GM21737 (cell line): ENCODE data around the gene NXN.
"Not testable (repeated sequence)": the region's sequence is repeated elsewhere in the genome, so short reads cannot be mapped to it uniquely, and the experiment has no call there.

ENCODE experiments used
- ATAC-seq: cut with Tn5 transposase; IDR thresholded peaks from one replicate; pipeline ENCODE4 v1.9.1; 2021; ENCODE audit warnings: mild to moderate bottlenecking, moderate library complexity; ENCODE audit not compliant: unreplicated experiment

The NXN gene

DNA sequence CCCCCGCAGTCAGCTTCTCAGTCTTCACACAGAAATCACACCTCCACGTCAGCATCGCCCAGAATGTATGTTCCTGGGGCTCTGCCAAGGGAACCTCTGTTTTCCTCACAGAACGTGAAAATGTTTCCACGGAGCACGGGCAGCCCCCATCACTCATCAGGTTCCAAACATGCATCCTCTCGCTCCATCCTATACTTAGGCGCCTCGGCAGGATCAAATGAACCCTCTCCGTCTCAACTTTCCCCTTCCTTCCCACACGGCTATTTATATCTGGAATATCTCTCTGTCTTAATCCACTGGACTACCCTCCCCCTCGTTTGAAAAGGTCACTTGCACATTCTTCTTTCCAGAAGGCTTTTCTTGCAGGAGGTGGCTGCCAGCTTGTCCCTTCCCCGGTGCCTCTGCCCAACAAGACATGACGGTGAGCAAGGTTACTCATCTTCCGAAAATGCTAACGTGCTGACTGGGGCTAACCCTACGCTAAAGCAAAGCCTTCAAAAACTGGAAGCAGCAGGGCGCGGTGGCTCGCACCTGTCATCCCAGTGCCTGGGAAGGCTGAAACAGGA lies 21.6 kb downstream of the NXN start:
- no peak for ATAC-seq

DNA sequence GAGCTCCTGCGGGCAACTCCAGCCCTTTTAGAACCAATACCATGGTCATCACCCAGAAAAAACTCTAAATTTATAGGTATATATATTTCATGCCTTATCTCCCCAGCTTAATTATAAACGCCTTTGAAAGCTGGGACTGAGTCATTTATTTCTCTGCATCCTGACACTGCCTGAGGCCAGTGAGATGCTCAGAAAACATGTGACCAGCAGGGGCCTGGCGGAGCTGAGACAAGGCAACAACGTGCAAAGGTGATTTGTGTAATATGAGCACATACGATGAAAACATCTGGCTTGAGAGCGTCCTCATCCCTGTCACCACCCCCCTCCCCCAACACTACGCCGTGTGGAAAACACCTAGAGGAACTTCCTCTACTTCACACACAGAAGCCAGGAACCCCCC lies 22.7 kb downstream of the NXN start:
- ATAC-seq: no peak

DNA sequence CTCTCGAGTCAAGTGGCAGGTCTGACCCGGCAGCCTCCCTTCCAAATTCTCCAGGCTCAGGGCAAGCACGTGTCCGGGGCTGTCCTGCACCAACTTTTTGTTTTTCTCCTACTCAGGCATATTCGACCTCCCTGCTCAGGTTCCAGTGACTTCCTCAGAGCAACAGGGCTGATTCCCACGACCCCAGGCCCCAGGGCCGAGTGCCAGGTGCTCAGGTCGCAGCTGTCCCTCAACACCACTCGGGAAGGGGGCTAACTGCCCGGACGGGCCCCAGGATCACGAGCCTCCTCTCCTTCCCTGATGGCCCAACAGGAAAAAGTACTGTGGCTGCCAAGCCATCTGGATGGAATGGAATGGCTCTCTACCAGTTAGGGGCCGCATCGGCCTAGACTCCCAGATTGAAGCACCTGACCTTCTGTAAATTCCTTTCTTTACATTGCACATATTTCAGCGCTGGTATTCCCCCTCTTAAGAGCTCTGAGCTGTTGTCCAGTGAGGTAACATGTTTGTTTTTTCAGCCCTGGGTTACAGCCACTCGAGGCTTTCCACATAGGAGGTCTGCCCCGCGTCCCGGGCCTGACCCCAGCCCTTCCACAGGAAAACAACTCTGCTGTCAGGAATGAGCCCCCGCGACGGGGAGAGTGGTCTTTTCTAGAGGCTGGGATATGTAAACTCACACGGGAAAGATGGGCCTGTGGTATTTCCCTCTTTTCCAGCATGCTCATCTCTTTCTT lies 25.0 kb downstream of the NXN start:
- no peak for ATAC-seq

DNA sequence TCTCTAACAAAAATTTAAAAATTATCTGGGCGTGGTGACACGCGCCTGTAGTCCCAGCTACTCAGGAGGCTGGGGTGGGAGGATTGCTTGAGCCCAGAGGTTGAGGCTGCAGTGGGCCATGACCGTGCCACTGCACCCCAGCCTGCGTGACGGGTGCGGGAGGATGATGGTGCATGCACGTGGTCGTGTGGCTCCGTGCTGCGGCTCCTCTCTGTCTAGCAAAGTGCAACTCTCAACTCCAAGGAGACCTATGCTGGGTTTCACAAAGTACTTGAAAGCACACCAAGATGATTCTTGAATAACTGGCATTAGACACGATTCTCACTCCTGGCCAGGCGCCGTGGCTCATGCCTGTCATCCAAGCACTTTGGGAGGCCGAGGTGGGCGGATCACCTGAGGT lies 25.8 kb downstream of the NXN start:
- no peak for ATAC-seq

DNA sequence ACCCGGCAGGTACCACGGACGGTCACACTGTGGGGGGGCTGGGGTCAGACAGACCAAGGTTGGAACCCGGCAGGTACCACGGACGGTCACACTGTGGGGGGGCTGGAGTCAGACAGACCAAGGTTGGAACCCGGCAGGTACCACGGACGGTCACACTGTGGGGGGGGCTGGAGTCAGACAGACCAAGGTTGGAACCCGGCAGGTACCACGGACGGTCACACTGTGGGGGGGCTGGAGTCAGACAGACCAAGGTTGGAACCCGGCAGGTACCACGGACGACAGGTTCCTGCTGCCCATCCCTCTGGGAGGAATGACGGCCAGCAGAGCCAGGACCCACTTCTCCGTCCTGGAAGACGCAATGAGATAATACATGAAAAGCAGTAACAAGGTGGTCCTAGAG lies 27.0 kb downstream of the NXN start:
- ATAC-seq: not testable (repeated sequence)

DNA sequence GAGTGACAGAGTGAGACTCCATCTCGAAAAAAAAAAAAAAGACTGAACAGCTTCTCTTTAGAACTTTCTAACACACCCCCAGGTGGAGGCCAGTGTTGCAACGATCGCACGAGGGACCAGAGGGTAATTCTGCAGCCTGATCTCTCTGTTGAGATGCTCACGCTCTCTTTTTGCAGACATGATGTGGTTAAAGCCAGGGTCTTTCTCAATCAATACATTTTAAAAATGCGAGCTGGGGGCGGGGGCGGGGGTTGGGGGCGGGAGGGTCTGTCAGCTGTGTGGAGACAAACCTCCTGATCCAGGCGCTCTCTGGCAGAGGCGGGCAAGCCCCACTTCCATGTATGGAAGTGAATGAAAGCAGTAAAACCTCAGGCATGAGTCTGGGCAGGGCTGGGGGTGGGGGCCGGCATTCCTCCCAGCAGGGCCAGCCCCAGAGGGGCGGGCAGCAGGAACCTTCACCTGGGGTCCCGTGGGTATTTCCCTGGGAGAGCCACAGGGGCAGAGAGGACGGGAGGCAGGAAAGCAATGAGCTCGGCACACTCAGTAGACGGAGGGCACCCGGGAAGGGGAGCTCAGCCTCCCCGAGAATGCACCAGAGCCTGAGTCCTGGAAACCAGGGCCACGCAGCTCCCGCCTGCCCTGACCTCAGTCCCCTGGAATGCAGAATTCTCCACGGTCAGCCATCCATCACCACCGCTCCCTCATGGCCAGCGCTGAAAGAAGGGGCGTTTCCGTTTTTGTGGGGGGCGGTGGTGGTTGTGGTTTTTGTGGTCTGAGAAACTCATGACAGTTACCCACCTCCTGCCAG lies 28.0 kb downstream of the NXN start:
- ATAC-seq: no peak

DNA sequence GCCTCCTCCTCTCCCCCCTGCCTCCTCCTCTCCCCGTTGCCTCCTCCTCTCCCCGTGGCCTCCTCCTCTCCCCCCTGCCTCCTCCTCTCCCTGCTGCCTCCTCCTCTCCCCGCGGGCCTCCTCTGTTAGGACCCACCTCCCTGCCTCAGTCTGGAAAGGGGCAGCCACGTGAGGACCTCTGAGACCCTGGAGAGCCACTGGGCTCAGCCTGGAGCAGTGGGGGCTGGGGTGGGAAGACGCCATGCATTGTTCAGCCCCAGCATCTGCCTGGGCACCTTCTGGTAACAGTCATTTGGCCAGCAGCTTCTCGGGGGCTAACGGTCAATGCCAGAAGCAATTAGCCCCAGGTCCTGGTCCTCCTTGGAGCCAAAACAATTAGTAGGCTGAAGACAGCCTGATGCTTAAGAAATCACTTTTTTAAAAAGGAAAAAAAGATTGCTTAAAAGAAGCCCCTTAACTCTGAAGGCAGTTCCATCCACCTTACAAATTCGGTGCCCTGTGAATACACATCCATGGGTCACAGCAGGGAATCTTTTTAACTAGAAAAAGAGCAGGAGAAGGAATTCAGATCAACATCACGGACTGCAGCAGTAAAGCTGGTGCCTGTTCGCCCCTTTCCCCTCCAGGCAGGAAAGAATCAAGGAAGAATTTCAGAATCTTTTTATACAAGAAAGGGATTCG lies 29.8 kb downstream of the NXN start:
- no peak for ATAC-seq

DNA sequence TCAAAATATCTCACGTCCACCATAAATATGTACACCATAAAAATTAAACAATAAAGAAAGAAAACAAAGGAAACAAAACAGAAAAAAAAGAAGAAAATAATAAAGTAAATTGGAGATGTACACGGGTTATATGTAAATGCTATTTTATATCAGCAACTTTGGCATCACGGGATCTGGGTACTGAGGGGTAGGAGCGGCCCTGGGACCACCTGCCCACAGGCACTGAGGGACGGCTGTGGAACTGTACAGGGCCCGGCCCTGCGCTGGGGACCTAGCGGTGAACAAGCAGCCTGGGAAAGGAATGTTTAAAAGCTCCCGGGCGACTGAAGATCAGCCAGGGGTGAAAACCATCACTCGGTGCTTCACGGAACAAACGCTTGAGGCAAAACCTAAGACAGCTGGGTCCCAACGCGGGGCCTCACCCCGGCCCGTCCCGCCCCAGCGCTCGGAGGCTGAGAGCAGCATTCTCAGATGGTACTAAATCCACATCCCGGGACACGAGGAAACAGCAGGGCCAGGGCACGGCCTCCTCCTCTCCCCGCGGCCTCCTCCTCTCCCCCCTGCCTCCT lies 31.2 kb downstream of the NXN start:
- ATAC-seq: no peak

DNA sequence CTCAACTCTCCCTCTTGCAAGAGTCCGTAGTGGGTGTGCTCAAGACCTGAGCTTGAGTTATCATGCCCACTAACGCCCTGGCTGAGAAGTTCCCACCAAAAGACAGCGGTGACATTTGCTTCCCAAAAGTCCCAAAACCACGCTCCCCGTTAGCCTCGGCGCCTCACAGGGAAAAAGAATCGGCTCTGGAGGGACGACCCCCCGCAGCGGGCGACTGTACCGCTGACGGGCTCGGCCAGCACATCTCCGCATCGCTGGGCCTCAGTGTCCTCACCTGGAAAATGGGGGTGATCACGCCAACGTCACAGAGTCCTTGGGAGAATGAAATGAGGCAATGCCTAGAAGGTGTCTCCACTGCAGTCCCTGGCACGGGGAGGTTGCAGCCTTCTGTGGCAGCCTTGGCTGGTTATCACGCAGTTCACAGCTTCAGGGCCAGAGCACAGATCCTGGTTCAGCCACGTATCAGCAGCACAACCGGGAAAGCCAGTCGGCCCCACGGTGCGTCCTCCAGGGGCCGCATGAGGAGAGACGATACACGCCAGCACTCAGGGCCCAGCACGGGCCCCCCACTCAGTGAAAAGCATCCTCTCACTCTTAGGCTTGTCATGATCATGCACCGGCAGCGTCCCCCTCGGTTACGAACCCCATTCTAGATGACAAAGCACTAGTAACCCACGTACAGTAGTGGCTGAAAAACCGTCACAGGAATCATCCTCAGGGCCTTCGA lies 32.9 kb downstream of the NXN start:
- no peak for ATAC-seq

DNA sequence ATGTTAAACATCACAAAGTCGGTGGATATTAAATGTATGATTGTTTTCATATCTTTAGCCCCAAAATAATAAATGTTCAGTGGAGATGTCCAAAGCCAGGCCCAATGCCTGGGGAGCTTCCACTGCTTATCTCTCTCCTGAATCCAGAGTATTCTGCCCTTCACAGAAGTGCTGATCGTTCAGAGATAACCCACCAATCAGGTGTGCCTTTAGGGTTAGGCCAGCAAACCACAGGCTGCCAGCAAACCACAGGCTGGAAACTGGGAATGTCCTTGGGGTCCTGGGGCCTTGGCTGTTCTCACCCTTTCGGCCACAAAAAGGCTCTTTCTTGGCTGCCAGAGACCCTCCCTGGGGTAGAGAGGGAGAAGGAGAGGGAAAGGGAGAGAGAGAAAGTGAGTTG lies 33.9 kb downstream of the NXN start:
- ATAC-seq: no peak

DNA sequence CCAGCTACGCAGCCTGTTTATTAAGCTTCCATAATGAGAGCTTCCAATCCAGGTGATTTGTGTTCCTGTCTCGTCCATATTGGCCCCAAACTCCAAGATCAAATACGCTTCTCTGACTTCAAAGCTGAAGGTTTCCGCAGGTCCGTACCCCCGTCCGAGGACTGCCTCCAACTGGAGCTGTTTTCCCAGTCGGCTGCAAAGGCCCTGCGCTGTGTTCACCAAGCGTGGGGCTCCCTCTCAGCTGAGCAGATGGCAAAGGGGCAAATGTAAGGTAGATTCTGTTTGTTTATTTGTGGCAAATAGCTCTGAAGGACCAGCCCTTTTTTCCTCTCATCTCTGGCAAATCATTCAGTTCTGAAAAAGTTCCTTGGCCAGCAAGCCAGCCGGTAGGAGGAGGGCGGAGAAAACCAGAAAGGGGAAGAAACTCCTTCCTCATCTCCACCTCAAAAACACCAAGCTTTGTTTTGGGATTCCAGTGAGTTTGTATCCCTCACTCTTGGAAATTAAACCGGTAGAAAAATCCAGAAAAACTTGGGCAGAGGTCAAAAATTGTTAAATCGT lies 35.2 kb downstream of the NXN start:
- no peak for ATAC-seq

DNA sequence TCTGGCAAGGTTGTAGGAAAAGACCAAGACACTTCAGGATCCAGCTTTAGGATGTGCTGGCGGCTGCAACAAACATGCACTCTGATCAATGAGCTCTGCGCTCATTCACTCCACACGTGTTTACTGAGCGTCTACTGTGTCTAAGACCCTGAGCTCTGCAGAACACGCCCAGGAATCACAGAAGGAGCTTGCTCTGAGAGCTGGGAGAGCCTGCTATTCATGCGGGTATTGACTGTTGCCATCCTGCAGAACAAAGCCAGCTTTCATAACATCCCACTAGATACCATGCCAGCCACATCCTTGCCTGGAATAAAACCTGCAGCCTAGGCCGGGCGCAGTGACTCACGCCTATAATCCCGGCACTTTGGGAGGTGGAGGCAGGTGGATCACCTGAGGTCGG lies 44.1 kb downstream of the NXN start:
- no peak for ATAC-seq

DNA sequence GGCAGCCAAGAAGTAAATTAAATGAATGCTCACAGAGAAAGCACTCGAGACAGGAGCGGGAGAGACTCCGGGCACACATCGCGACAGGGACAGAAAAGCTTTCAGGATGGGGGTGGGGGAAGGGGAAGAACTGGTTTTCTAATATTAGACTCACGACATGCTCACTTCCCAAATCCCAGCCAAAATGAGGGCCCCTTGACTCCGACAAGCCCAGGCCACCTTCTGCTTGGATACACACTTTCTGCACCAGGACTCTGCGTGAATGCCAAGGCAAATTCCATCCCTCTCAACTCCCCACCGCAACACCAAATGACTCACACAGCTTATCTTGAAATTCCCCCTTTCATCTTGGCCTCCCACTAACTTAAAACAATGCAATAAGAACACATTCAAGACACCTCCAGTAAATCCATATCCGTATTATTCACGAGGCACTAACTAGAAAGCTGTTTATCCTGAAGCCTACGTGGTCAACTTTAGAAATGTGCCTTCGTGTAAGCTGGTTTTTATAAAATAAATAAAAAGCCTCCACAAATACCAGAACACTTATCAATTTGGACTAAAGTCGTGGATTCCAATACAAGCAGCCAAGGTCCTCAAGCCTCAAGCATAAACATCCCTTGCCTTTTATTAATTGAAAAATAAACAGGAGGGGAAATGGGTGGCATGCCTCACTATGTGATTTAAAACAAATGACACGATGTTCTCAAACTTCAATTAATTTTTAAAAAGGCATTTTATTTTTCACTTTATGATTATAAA lies 46.1 kb downstream of the NXN start:
- no peak for ATAC-seq

DNA sequence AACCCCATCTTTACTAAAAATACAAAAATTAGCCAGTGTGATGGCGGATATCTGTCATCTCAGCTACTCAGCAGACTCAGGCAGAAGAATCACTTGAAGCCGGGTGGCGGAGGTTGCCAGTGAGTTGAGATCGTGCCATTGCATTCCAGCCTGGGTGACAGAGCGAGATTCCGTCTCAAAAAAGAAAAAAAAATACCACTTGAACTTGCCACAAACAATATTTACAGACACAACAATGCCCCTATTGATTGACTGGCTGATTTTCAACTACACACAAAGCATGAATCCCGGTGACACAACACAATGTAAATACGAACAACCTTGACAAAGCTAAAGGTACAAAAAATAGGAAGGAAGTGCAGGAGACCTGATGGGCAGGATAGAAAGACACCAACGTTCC lies 49.3 kb downstream of the NXN start:
- ATAC-seq: no peak

DNA sequence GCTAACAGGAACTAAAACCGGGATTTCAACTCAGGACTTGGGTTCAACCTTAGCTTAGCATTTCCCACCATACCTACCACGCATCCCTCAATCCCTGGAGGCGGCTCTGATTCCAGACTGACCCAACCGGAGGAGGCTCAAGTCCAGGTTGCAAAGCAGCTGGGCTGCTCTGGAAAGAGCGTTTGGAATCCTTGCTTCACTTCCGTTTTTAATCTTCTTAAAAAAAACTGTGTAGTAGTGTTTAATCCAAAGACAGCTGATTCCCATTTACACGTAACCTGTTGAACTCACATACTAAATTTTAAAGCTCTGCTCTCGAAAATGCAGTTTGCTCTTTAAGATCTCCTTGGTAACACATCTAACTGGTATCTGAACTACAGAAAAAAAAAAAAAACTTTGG lies 50.0 kb downstream of the NXN start:
- ATAC-seq: no peak

DNA sequence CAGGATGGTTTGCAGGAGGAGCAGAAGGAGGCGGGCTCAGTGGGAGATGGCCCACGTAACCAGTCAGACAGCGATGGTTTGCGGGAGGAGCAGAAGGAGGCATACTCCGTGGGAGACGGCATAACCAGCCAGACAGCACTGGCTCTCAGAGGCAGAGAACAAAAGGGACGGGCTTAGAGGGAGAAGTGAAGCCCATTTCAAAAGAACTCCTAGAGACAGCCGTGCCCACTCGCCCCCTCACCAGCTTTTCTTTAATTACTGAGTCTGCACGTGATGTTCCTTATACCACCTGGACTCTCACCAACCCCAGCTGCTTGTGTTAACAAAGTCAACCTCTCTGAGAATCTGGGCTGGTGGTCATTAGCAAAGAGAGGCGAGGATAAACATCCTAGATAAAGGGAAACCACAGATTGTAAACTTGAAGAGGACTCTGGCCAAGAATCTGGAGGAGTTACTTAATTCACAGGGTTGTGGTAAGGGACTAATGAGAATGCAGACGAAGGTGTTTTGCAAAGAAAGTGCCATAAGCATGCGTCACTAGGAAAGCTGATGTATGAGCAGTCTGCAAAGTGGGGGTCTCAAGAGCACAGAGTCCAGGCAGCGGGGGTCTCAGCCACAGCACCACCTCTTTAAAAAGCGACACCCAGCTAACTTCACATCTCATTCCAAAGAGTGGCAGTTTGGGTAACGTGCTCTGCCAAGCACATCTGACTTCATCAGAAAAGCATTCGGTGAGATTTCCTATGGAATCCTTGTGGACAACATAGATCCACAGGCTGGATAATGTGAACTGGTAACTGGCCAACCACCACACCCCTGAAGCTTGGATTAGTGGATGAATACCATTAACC lies 51.7 kb downstream of the NXN start:
- ATAC-seq: no peak

DNA sequence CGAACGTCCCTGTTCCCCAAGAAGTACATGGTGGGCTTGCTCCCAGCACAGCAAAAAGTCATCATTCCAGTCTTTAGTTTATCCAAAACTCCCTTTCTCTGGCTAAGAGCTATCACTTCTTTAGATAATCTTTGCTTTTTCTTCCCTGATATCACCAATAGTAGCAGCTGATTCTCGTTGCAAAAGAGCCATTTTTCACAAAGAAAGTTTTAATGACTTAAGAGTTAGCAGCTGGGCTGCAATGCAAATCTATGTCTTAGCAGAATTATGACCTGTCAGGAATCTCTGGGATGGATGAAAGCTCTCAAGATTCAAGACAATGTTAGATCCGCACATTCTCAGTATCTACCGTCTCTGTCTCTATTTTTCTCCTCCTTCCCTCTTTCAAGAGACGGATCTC lies 53.8 kb downstream of the NXN start:
- no peak for ATAC-seq

DNA sequence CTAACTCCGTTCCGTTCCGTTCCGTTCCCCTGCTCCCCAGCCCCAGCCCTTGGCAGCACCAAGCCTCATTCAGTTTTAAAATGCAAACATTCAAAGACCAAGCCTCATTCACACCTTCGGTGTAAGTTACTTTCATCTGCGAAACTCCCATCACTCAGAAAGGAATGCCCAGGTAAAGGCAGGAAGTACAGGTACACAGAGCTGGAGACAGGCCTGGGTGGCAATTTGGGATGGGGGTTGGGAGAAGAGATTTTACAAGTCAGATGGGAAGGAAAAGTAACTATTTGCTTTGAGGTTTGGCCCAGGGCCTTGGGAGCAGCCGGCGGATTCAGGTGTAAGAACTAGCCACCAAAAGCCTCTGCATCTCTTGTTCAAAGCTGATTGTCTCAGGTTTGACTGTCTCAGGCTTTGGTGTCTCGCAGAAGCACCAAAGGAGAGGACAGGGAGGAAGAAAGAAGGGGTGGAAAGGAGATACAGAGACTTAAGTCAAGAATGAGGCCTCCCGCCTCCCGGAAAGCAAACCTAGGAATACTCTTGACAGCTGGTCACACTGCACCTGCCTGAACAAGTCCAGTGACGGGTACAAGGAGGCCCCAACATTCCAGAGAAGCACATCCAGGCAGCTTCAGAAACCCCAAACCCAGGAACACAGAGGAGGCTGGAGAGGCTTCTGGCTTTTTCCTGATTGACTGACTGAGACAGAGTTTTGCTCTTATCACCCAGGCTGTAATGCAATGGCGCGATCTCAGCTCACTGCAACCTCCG lies 54.7 kb downstream of the NXN start:
- no peak for ATAC-seq
